GM12873 (cell line): Measurements from ENCODE around the gene MTAP.

Source experiments
- CTCF ChIP-seq: IDR thresholded peaks from 2 replicates; pipeline ENCODE4 v1.5.1; 2012; ENCODE audit warnings: low read depth, mild to moderate bottlenecking, moderate library complexity, low read length, control low read depth; ENCODE audit not compliant: insufficient read depth; ENCODE audit errors: missing control alignments

MTAP gene

GRCh38 chr9:21804331-21804730 is 1.9 kb downstream of the MTAP start:
- no peak for TF ChIP-seq CTCF

GRCh38 chr9:21804791-21805190 is 2.4 kb downstream of the MTAP start:
- no peak for TF ChIP-seq CTCF

GRCh38 chr9:21806644-21807043 is 4.2 kb downstream of the MTAP start:
- TF ChIP-seq CTCF, result no peak

GRCh38 chr9:21810388-21810787 is 8.0 kb downstream of the MTAP start:
- TF ChIP-seq CTCF, result no peak

GRCh38 chr9:21810881-21811280 is 8.4 kb downstream of the MTAP start:
- no peak for TF ChIP-seq CTCF

- no peak for TF ChIP-seq CTCF
Measured at GRCh38 chr9:21811914-21812313, 9.5 kb downstream of the MTAP start.

GRCh38 chr9:21812415-21812814 is 10.0 kb downstream of the MTAP start:
- TF ChIP-seq CTCF, result no peak

- TF ChIP-seq CTCF, result peak; percentile 95
Measured at GRCh38 chr9:21812946-21813568, 10.6 kb downstream of the MTAP start.
